K562 (cell line): ENCODE results near the gene RPTOR. TPM values are rescaled to one million over a fixed set of nuclear protein-coding genes. Genes with fewer than 3 reads are reported as not detected.

Experiments used
- ATAC-seq: fragments of 200-7000 bp; cut with Tn5 transposase; 3 replicates; pipeline ENCODE4 v1.9.1; 2020; ENCODE audit warnings: moderate library complexity
- BruUV-seq: library from RNA; stranded (reverse); fragments of 400-500 nt; replicated peaks from 2 replicates; lab custom pipeline; 2021; lab: Mats Ljungman, UMichigan
- CTCF ChIA-PET: fragments of 300-600 bp; formaldehyde crosslinking; extraction: SDS; loops from one replicate; lab custom pipeline; 2021; ENCODE audit warnings: low intra/inter-chr PET ratio; lab: Yijun Ruan, JAX
- POLR2A ChIA-PET: fragments of 300-600, 350-650 bp; sonication (Branson Sonifier 250); formaldehyde crosslinking; extraction: SDS; loops from one replicate; lab custom pipeline; 2021; ENCODE audit warnings: antibody characterized with exemption, inconsistent platforms; lab: Yijun Ruan, JAX
- DNase-seq, 4 experiments: peaks; one replicate each; pipeline versions ENCODE4 v3.0.0 to v3.0.0-alpha.2; 2011 to 2018; ENCODE audit warnings: low spot score in 3 of 4, mixed read lengths in 3 of 4; ENCODE audit errors: extremely low read depth in 1 of 4
- FAIRE-seq: peaks from 2 replicates; lab custom pipeline; 2011; peaks lifted over from hg19 to GRCh38; lab: Jason Lieb, UNC
- H2AFZ ChIP-seq: 2 replicates; pipeline ENCODE4 v1.6.0; 2011; ENCODE audit warnings: low read depth, low read length, control low read depth, inconsistent platforms
- H3K27ac ChIP-seq: fragments of 200-600 bp; 3 replicates; pipeline ENCODE4 v1.8.0; 2011; ENCODE audit warnings: low read depth, mild to moderate bottlenecking, control low read depth, inconsistent platforms, low read length, moderate library complexity, mixed read lengths; ENCODE audit errors: extremely low read depth
- H3K27me3 ChIP-seq, 2 experiments: fragments of 300-600 bp in 1 of 2; 2 replicates in 1 of 2; 3 replicates in 1 of 2; pipeline versions ENCODE4 v1.6.0 to v1.8.0; 2011; ENCODE audit warnings: inconsistent platforms in 2 of 2, low read length in 2 of 2, mild to moderate bottlenecking in 1 of 2, mixed read lengths in 1 of 2, moderate library complexity in 1 of 2; ENCODE audit not compliant: control insufficient read depth in 2 of 2, insufficient read depth in 2 of 2
- H3K36me3 ChIP-seq: fragments of 300-600 bp; 3 replicates; pipeline ENCODE4 v1.8.0; 2011; ENCODE audit warnings: mild to moderate bottlenecking, low read length, inconsistent platforms; ENCODE audit not compliant: control insufficient read depth, insufficient read depth
- H3K4me1 ChIP-seq, 2 experiments: fragments of 200-600 bp in 1 of 2; replicated peaks in 1 of 2; 2 replicates in 1 of 2; 3 replicates in 1 of 2; pipeline versions ENCODE4 v1.5.1 to v1.8.0; 2011; ENCODE audit warnings: inconsistent platforms in 2 of 2, low read length in 2 of 2, mild to moderate bottlenecking in 1 of 2, mixed read lengths in 1 of 2, moderate library complexity in 1 of 2; ENCODE audit not compliant: control insufficient read depth in 2 of 2, insufficient read depth in 2 of 2
- H3K4me2 ChIP-seq: 2 replicates; pipeline ENCODE4 v1.6.1; 2011; ENCODE audit warnings: low read length, control low read depth, inconsistent platforms, mixed read lengths; ENCODE audit not compliant: insufficient read depth
- H3K4me3 ChIP-seq: fragments of 200-600 bp; sonication (generic), shearing (Covaris generic); 2 replicates; pipeline ENCODE4 v1.5.1; 2016; ENCODE audit warnings: control low read depth, inconsistent platforms
- H3K79me2 ChIP-seq: fragments of 200-600 bp; 3 replicates; pipeline ENCODE4 v1.8.0; 2011; ENCODE audit warnings: low read length, inconsistent platforms; ENCODE audit not compliant: control insufficient read depth, insufficient read depth
- H3K9ac ChIP-seq, 2 experiments: 2 replicates each; pipeline versions ENCODE4 v1.6.0 to v1.6.1; 2011; ENCODE audit warnings: low read depth in 2 of 2, low read length in 2 of 2, control low read depth in 1 of 2, inconsistent platforms in 1 of 2, mild to moderate bottlenecking in 1 of 2, mixed read lengths in 1 of 2; ENCODE audit not compliant: insufficient read depth in 1 of 2
- H3K9me1 ChIP-seq: one replicate; pipeline ENCODE4 v1.6.0; 2011; ENCODE audit warnings: inconsistent platforms, mild to moderate bottlenecking, low read length, moderate library complexity; ENCODE audit not compliant: control insufficient read depth, insufficient read depth
- H3K9me3 ChIP-seq: replicated peaks from 2 replicates; pipeline ENCODE4 v1.5.1; 2011; ENCODE audit warnings: low read depth, low read length, inconsistent platforms; ENCODE audit not compliant: control insufficient read depth, insufficient read depth
- H4K20me1 ChIP-seq: replicated peaks from 2 replicates; pipeline ENCODE4 v1.6.1; 2011; ENCODE audit warnings: low read length, inconsistent platforms, mixed read lengths; ENCODE audit not compliant: control insufficient read depth, insufficient read depth
- BRD4 ChIP-seq: fragments of 200-600 bp; sonication (generic); IDR thresholded peaks from 2 replicates; pipeline ENCODE4 v1.6.1; 2017; ENCODE audit warnings: inconsistent platforms
- CGGBP1 ChIP-seq: fragments of 250-450 bp; sonication (Bioruptor Pico); IDR thresholded peaks from 2 replicates; pipeline ENCODE4 v1.9.0; 2021; ENCODE audit warnings: mild to moderate bottlenecking
- FOXA3 ChIP-seq, 2 experiments: fragments of 450-650 bp in 1 of 2; sonication (generic) in 1 of 2; formaldehyde crosslinking; IDR thresholded peaks in 1 of 2; conservative IDR thresholded peaks in 1 of 2; 2 replicates each; pipeline versions ENCODE4 v1.4.0 to v1.8.0; 2020 to 2022; ENCODE audit warnings: mild to moderate bottlenecking in 2 of 2, missing genetic modification reagents in 1 of 2
- NR2C2 ChIP-seq, 2 experiments: fragments of 200-800 bp in 1 of 2; sonication (Bioruptor generic) in 1 of 2; sonication (generic) in 1 of 2; formaldehyde crosslinking in 1 of 2; IDR thresholded peaks; 2 replicates each; pipeline versions ENCODE4 v1.6.1 to v1.8.0; 2016 to 2022; ENCODE audit warnings: mild to moderate bottlenecking in 1 of 2, missing compliant biosample characterization in 1 of 2, missing genetic modification characterization in 1 of 2, missing genetic modification reagents in 1 of 2
- POLR2AphosphoS5 ChIP-seq: IDR thresholded peaks from 2 replicates; pipeline ENCODE4 v1.6.1; 2011; ENCODE audit warnings: mild to moderate bottlenecking, low read depth, low read length, moderate library complexity; ENCODE audit not compliant: control insufficient read depth, insufficient read depth
- RHOXF2B ChIP-seq: fragments of 250-450 bp; sonication (Bioruptor Pico); conservative IDR thresholded peaks from 2 replicates; pipeline ENCODE4 v1.5.1; 2021
- TCFL5 ChIP-seq: fragments of 250-450 bp; sonication (Bioruptor Pico); conservative IDR thresholded peaks from 2 replicates; pipeline ENCODE4 v1.6.1; 2021; ENCODE audit warnings: mild to moderate bottlenecking, moderate library complexity, matching md5 sums
- UBTF ChIP-seq, 2 experiments: IDR thresholded peaks; 2 replicates each; pipeline ENCODE4 v1.6.1; 2012; ENCODE audit warnings: improper control_type of control experiment in 2 of 2, low read depth in 2 of 2, low read length in 2 of 2, borderline replicate concordance in 1 of 2
- ZNF274 ChIP-seq: IDR thresholded peaks from 2 replicates; pipeline ENCODE4 v1.6.1; 2011; ENCODE audit warnings: low read depth, mild to moderate bottlenecking, low read length, moderate library complexity, borderline replicate concordance
- ZNF449 ChIP-seq: fragments of 250-450 bp; sonication (Bioruptor Pico); IDR thresholded peaks from 2 replicates; pipeline ENCODE4 v1.8.0; 2022; ENCODE audit warnings: moderate library complexity, mild to moderate bottlenecking, inconsistent platforms
- WGBS: fragments of 100-300 bp; shearing (Covaris generic); methylation state at CpG from one replicate; pipeline ENCODE4 v1.1.6; 2016; ENCODE audit warnings: low coverage, mixed read lengths; ENCODE audit not compliant: insufficient coverage; ENCODE audit errors: missing lambda C conversion rate; 5-methylcytosine and 5-hydroxymethylcytosine counted together
- in situ Hi-C: fragments of 300-500 bp; cut with MboI; formaldehyde crosslinking; loops from 4 replicates; pipeline ENCODE4 v1.15.0; 2018; ENCODE audit warnings: inconsistent platforms, mixed read lengths
- intact Hi-C: fragments of 100-400 bp; cut with micrococcal nuclease; formaldehyde crosslinking; loops from 2 replicates; pipeline ENCODE4 v1.14.2; 2022
- polyA plus RNA-seq, 8 experiments: library from polyadenylated mRNA; depleted of rRNA in 4 of 8; stranded (reverse) in 5 of 8; unstranded in 3 of 8; fragments of >200 nt; fragmentation: Nextera tagmentation in 2 of 8; fragmentation: Illumina TruSeq in 1 of 8; extraction: Ambion mirVana in 2 of 8; extraction: Trizol in 1 of 8; gene quantifications; 2 replicates each; pipeline versions ENCODE4 v1.2.1 to v1.2.3, GENCODE V29; 2011 to 2014; ENCODE audit warnings: inconsistent platforms in 1 of 8, missing spikeins in 1 of 8
- total RNA-seq, 7 experiments: library from RNA; depleted of rRNA in 6 of 7; stranded (reverse); fragments of >200 nt in 6 of 7; fragmentation: Illumina TruSeq in 2 of 7; extraction: Trizol in 2 of 7; gene quantifications; 2 replicates each; pipeline versions ENCODE4 v1.2.1 to v1.2.3, GENCODE V29; 2011 to 2021; ENCODE audit warnings: low replicate concordance in 1 of 7

RPTOR gene
- total and polyA plus RNA-seq, 9 of the 15 experiments (the other 6 are each of a cell fraction or from before 2014, with no cell fraction given) = 0.24 to 54.1 (median 10.2) TPM

- ChIA-PET POLR2A (interaction anchor here (1.2 to 1.5 kb wide), 2 partner anchors 14 to 21 kb away, joined by 3 read pairs; no protein-coding TSS in a partner anchor), CTCF (no interaction called here)
- Histone ChIP-seq H3K27ac (no peak overlapping the region), H3K4me1 (peaks cover 0 to 13% of the 10 kb centered on the region in 2 experiments; a peak in 2 of 5 replicates), H3K9me1 (peaks cover 4% of the 10 kb centered on the region), H2AFZ (no peak overlapping the region), H3K4me2 (no peak overlapping the region), H3K27me3 (no peaks in the 10 kb centered on the region), H3K9ac (no peak overlapping the region), H3K36me3 (peaks cover 19% of the 10 kb centered on the region; the same call in 2 of the 3 replicates), H4K20me1 (no peaks in the 10 kb centered on the region), H3K79me2 (no peaks in the 10 kb centered on the region), H3K4me3 (no peak overlapping the region), H3K9me3 (no peaks in the 10 kb centered on the region)
- DNase-seq = no peak
- BruUV-seq = no TSS peak
- WGBS = 84% methylated on average over 18 of the region's 18 CpGs
- in situ Hi-C loops = no loop called here
- ATAC-seq = no peak
- intact Hi-C loops = no loop called here
- TF ChIP-seq NR2C2 (CRISPR knock-in tag; IDR thresholded peaks at IDR 0.05) (no peak), NR2C2 (tag; IDR thresholded peaks at IDR 0.05) (no peak), TCFL5 (CRISPR knock-in tag) (no peak), CGGBP1 (CRISPR knock-in tag) (no peak), RHOXF2B (no peak), FOXA3 (CRISPR knock-in tag; conservative IDR thresholded peaks at IDR 0.05 in 1 of 2, IDR thresholded peaks at IDR 0.05 in 1 of 2) (no peak), BRD4 (no peak), UBTF (IDR thresholded peaks at IDR 0.05; ENCODE audit: borderline replicate concordance in 1 of 2, low read depth in 2 of 2, low read length in 2 of 2) (no peak), ZNF274 (no peak), POLR2AphosphoS5 (no peak), ZNF449 (CRISPR knock-in tag) (no peak)
- FAIRE-seq = no peak
Observed at GRCh38 chr17:80812362-80813088, 267.9 kb downstream of the RPTOR start.
